ENCODE data around the gene IGSF21.

DNA sequence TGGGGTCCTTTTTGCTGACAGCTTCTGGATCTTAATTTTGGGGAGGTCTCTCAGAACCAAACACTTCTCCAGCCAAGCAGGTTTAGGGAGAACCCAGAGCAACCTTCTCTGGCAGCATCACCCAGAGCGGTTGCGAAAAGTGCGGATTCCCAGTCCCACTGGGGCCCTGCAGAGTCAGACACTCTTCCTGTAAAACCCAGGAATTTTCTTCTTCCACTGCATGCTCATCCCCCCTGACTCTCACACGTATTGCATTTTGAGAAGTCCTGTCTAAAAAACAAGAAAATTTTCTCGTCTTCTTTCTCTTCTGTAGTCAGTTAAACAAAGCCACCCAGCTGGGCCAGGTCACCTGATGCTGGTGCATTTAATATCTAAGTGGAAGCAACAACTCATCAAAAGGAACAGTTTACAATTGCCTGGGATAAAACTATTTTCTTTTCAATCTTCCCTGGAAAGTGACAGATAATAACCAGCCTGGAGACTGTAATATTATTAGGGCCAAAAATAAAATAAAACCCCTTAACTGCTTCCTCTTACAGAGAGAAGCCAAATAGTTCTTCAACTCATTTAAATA lies 156.0 kb downstream of the IGSF21 start:
- TF ChIP-seq, protein P1, sequence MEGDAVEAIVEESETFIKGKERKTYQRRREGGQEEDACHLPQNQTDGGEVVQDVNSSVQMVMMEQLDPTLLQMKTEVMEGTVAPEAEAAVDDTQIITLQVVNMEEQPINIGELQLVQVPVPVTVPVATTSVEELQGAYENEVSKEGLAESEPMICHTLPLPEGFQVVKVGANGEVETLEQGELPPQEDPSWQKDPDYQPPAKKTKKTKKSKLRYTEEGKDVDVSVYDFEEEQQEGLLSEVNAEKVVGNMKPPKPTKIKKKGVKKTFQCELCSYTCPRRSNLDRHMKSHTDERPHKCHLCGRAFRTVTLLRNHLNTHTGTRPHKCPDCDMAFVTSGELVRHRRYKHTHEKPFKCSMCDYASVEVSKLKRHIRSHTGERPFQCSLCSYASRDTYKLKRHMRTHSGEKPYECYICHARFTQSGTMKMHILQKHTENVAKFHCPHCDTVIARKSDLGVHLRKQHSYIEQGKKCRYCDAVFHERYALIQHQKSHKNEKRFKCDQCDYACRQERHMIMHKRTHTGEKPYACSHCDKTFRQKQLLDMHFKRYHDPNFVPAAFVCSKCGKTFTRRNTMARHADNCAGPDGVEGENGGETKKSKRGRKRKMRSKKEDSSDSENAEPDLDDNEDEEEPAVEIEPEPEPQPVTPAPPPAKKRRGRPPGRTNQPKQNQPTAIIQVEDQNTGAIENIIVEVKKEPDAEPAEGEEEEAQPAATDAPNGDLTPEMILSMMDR (IDR thresholded peaks at IDR 0.05) = no peak
- no peak for TF ChIP-seq POLR2A (IDR thresholded peaks at IDR 0.05)

All from thyroid gland (tissue), 4 donors.